Measurements from ENCODE around the gene ZNF20. TPM values are rescaled to one million over a fixed set of nuclear protein-coding genes. Genes with fewer than 3 reads are reported as not detected.

The ZNF20 gene
- total RNA-seq = 2.6 and 5.4 TPM in 2 replicates

GRCh38 chr19:12139885-12140544 lies at the start of gene ZNF20:
Gene ZNF20 (minus strand): TSS chr19:12140350. CDS start chr19:12140182, 168 bp downstream.

GRCh38 chr19:12162882-12163806 lies 23.0 kb upstream of the ZNF20 start, which contains the start of gene ZNF136:
Gene ZNF136 (plus strand): TSS chr19:12163096. CDS start chr19:12163204, 108 bp downstream.

DNA sequence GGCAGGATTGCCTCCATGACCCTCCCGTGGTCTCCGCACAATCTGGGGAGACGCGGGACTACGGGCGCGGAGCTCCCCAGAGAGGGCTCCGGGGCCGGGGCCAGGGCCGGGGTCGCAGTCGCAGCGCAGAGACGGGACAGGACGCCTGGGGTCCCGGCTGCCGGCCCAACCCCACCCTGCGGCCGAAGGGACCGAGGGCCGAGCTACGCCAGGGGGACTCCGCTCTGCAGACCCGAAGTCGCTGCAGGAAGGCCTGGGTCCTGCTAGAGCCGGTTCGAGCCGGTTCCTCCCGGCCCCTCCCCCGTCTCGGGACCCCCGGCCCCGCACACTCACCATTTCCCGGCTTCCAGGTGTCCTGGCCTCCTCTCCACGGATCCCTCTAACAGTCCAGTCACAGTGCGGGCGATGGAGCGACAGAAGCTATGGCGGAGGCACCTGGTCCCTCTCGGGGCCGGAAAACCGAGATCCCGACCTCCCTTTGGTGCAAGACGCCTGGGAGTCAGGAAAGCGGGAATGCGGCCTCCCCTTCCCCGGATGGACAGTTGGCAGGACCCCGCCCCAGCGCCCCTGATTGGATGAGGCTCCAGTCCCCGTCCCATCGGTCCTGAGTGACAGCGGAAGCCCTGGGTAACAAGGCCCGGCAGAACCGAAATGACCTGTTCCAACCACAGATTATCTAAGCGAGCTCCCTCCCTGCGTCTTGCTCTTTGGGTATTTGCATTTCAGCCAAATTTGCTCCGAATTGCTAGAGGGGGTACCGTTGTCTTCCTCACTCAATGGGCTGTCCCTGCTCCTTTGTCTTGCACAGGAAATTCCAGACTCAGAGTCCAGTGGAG lies 16.3 kb upstream of the ZNF20 start, which contains the start of gene ZNF625:
TSS of gene ZNF625 (minus strand) at position 512 of the 836 bp plus-strand sequence. CDS start at position 336, 176 bp downstream.

Other genes starting within 250 kb of the ZNF20 start
- 5.2 and 7.8 TPM in 2 replicates for gene ZNF700, start 215.2 kb downstream of the ZNF20 start, total RNA-seq
- gene ZNF763, start 175.3 kb downstream of the ZNF20 start, total RNA-seq = 0.33 and 0.60 TPM in 2 replicates
- gene ZNF433, start 104.7 kb downstream of the ZNF20 start, total RNA-seq = 1.4 and 1.5 TPM in 2 replicates
- gene ZNF878, start 87.4 kb downstream of the ZNF20 start, total RNA-seq = 0.11 and 0.26 TPM in 2 replicates
- 1.5 and 2.9 TPM in 2 replicates for gene ZNF844, start 75.6 kb downstream of the ZNF20 start, total RNA-seq
- 11.1 and 12.0 TPM in 2 replicates for gene ZNF625, start 16.4 kb upstream of the ZNF20 start, total RNA-seq
- gene ZNF136, start 22.7 kb upstream of the ZNF20 start, total RNA-seq = 7.0 and 8.7 TPM in 2 replicates
- gene ZNF44, start 154.5 kb upstream of the ZNF20 start, total RNA-seq = 4.4 and 6.2 TPM in 2 replicates
- gene ZNF563, start 193.3 kb upstream of the ZNF20 start, total RNA-seq = 1.2 and 2.0 TPM in 2 replicates
- gene ZNF442, start 225.3 kb upstream of the ZNF20 start, total RNA-seq = 0.65 and 1.9 TPM in 2 replicates